ENCODE measurements around the gene CAMK2N1.
A peak's percentile ranks its signal among the peaks of the same experiment; 100 is the strongest.

The CAMK2N1 gene

GRCh38 chr1:20472860-20473711, 12.9 kb downstream of the CAMK2N1 start (continued):
- TF ChIP-seq RARB (CRISPR knock-in tag; IDR thresholded peaks at IDR 0.05), result no peak
- TF ChIP-seq ZNF565 (CRISPR knock-in tag; conservative IDR thresholded peaks at IDR 0.05; ENCODE audit: low read depth), result no peak
- TF ChIP-seq SNAI2 (CRISPR knock-in tag; IDR thresholded peaks at IDR 0.05), result no peak
- TF ChIP-seq ARNTL (CRISPR knock-in tag; IDR thresholded peaks at IDR 0.05; ENCODE audit: borderline replicate concordance, low read depth), result no peak

DNA sequence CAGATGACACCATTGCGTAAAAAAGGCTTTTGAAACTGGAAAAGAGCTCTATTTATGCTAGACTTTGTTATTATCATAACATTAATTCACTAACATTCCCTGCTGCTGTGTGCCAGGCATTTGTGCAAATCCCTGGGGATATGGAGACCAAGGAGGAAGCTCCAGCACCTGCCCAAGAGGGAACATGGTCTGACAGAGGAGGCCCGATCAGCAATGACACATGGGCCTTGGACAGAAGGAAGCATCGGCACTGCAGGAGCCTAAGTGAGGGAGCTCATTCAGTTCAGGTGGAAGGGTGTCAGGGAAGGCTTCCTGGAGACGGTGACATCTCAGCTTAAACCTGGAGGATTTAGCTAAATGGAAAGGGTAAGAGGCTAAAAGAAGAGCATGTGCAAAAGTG, 13.9 kb downstream of the CAMK2N1 start:
- ATAC-seq, result no peak
- TF ChIP-seq TOX (CRISPR knock-in tag; IDR thresholded peaks at IDR 0.05; ENCODE audit: borderline replicate concordance) (no peak), CREB5 (CRISPR knock-in tag; IDR thresholded peaks at IDR 0.05; ENCODE audit: low read depth) (no peak), PATZ1 (CRISPR knock-in tag; IDR thresholded peaks at IDR 0.05; ENCODE audit: borderline replicate concordance) (no peak), TSHZ2 (CRISPR knock-in tag; IDR thresholded peaks at IDR 0.05) (no peak), SNAI2 (CRISPR knock-in tag; IDR thresholded peaks at IDR 0.05) (no peak), ZC3H10 (CRISPR knock-in tag; IDR thresholded peaks at IDR 0.05) (no peak)
- TF ChIP-seq, protein P1, sequence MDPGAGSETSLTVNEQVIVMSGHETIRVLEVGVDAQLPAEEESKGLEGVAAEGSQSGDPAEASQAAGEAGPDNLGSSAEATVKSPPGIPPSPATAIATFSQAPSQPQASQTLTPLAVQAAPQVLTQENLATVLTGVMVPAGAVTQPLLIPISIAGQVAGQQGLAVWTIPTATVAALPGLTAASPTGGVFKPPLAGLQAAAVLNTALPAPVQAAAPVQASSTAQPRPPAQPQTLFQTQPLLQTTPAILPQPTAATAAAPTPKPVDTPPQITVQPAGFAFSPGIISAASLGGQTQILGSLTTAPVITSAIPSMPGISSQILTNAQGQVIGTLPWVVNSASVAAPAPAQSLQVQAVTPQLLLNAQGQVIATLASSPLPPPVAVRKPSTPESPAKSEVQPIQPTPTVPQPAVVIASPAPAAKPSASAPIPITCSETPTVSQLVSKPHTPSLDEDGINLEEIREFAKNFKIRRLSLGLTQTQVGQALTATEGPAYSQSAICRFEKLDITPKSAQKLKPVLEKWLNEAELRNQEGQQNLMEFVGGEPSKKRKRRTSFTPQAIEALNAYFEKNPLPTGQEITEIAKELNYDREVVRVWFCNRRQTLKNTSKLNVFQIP (CRISPR knock-in tag; IDR thresholded peaks at IDR 0.05; ENCODE audit: borderline replicate concordance, low read depth), result no peak

GRCh38 chr1:20470194-20470593, 15.8 kb downstream of the CAMK2N1 start:
- no peak for ATAC-seq

More at GRCh38 chr1:20470194-20470593, 15.8 kb downstream of the CAMK2N1 start:
- no peak for TF ChIP-seq OSR1 (CRISPR knock-in tag; IDR thresholded peaks at IDR 0.05)
- TF ChIP-seq TSHZ2 (CRISPR knock-in tag; IDR thresholded peaks at IDR 0.05), result peak; percentile 34; the same call in 1 of the 2 replicates
- no peak for TF ChIP-seq RARB (CRISPR knock-in tag; IDR thresholded peaks at IDR 0.05)
- TF ChIP-seq ZFP30 (CRISPR knock-in tag; IDR thresholded peaks at IDR 0.05), result no peak
- no peak for TF ChIP-seq ZC3H10 (CRISPR knock-in tag; IDR thresholded peaks at IDR 0.05)
- no peak for TF ChIP-seq PPARA (CRISPR knock-in tag; IDR thresholded peaks at IDR 0.05; ENCODE audit: borderline replicate concordance)

All from SK-N-SH treated with all-trans-retinoic acid at 6 μM for 48 hours (cell line).